Fibroblast of the aortic adventitia (primary cell): ENCODE results near the gene AGXT2. TPM values are rescaled to one million over a fixed set of nuclear protein-coding genes. Genes with fewer than 3 reads are reported as not detected.

Experiments used
- DNase-seq: peaks from one replicate; pipeline ENCODE4 v3.0.0-alpha.2; 2010; ENCODE audit warnings: low read depth
- H3K4me3 ChIP-seq: 2 replicates; pipeline ENCODE4 v1.5.1; 2011; ENCODE audit warnings: low read depth, mild to moderate bottlenecking, control low read depth, low read length, moderate library complexity
- CTCF ChIP-seq: IDR thresholded peaks from 2 replicates; pipeline ENCODE4 v1.5.1; 2011; ENCODE audit warnings: mild to moderate bottlenecking, low read length, control low read depth, inconsistent platforms; ENCODE audit not compliant: insufficient read depth
- total RNA-seq: library from RNA; depleted of rRNA; stranded (reverse); fragments of >200 nt; gene quantifications from 2 replicates; pipeline ENCODE4 v1.2.3, GENCODE V29; 2012; ENCODE audit warnings: low replicate concordance

Gene AGXT2
- total RNA-seq, 1 donor, result not detected

- no peak for DNase-seq
- no peak overlapping the region for H3K4me3 ChIP-seq
- no peak for TF ChIP-seq CTCF
Observed at GRCh38 chr5:35024911-35025510, 22.7 kb downstream of the AGXT2 start.

DNA sequence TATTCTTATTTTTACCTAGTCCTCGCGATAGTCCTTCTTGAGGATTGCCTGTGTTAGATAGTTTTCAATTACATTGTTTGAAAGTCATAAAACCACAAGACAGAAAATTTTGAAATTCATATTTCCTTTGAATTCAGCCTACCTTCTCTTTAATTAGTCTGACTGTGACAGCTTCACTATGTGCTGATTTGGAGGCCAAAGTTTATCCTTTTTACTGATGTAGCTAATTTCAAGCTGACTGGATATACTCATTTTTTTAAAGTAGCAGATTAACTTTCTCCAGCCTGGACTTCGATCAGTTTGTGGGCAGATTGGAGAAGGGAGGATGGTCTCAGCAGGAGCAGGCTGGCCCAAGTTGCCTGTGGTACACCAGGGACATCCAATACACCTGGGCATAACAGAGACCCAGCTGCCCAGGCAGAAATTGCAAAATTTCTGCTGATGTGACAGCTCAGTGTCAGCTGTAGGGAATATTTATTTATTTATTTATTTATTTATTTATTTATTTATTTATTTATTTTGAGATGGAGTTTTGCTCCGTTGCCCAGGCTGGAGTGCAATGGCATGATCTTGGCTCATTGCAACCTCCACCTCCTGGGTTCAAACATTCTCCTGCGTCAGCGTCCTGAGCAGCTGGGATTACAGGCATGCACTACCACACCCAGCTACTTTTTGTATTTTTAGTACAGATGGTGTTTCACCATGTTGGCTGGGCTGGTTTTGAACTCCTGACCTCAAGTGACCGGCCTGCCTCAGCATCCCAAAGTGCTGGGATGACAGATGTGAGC, 24.2 kb downstream of the AGXT2 start:
- DNase-seq, result no peak
- TF ChIP-seq CTCF, result no peak
- H3K4me3 ChIP-seq, result no peak overlapping the region

- no peak for DNase-seq
- H3K4me3 ChIP-seq, result no peak overlapping the region
- no peak for TF ChIP-seq CTCF
Observed at GRCh38 chr5:35016174-35017051, 31.3 kb downstream of the AGXT2 start.

- TF ChIP-seq CTCF, result no peak
- no peak overlapping the region for H3K4me3 ChIP-seq
- no peak for DNase-seq
Observed at GRCh38 chr5:35015063-35015462, 32.7 kb downstream of the AGXT2 start.

DNA sequence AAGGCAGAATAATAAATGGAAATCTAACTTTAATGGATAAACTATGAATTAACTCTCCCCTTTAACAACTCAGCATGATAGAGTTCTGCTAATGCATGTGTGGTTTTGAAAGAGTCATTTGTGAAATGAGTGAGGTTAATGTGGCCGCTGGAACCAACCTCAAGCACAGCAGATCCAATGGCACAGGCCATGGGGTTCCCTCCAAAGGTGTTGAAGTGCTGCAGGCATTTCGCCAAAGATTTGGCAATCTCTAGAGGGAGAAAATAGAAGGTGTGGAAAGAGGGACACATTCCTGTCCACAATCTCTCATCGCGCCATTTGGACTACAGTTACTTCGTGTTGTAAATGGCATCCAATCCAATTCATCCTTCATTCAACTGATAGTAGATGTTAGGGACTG, 35.0 kb downstream of the AGXT2 start:
- DNase-seq, result no peak
- no peak for TF ChIP-seq CTCF
- H3K4me3 ChIP-seq, result no peak overlapping the region

DNA sequence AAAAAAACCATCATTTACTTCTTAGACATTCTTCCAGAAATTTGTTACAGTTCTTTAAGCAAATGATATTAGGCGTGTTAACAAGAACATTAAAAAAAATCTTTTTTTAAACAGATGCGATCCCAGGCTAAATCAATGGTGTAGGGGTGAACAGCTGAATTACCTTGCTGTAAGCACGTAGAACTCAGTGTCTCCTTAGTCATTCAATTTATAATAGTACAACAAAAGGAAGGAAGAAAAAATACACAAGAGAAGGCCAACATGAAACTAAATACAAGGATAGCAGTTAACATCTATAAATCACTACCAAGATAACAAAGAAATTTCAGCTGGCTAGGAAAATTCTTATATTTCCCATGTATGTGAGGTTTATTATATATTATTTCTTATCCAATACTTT, 35.4 kb downstream of the AGXT2 start:
- no peak for DNase-seq
- no peak for TF ChIP-seq CTCF
- no peak overlapping the region for H3K4me3 ChIP-seq
